D721Med (cell line): ENCODE measurements around the gene PRKRIP1.
A peak's percentile ranks its signal among the peaks of the same experiment; 100 is the strongest.

ENCODE experiments used
- DNase-seq: peaks from one replicate; pipeline ENCODE4 v3.0.0; 2011; ENCODE audit warnings: low spot score; ENCODE audit not compliant: insufficient read length
- FAIRE-seq: peaks from 2 replicates; lab custom pipeline; 2011; peaks lifted over from hg19 to GRCh38; lab: Jason Lieb, UNC
- CTCF ChIP-seq: IDR thresholded peaks from 2 replicates; pipeline ENCODE4 v1.5.1; 2012; ENCODE audit warnings: mild to moderate bottlenecking, control low read depth; ENCODE audit not compliant: insufficient read depth; ENCODE audit errors: missing control alignments

The PRKRIP1 gene

GRCh38 chr7:102387064-102387463 is 9.1 kb upstream of the PRKRIP1 start:
- no peak for DNase-seq
- TF ChIP-seq CTCF, result no peak
- no peak for FAIRE-seq

GRCh38 chr7:102389810-102390209 is 6.4 kb upstream of the PRKRIP1 start:
- TF ChIP-seq CTCF, result no peak
- DNase-seq (no peak), FAIRE-seq (no peak)

DNA sequence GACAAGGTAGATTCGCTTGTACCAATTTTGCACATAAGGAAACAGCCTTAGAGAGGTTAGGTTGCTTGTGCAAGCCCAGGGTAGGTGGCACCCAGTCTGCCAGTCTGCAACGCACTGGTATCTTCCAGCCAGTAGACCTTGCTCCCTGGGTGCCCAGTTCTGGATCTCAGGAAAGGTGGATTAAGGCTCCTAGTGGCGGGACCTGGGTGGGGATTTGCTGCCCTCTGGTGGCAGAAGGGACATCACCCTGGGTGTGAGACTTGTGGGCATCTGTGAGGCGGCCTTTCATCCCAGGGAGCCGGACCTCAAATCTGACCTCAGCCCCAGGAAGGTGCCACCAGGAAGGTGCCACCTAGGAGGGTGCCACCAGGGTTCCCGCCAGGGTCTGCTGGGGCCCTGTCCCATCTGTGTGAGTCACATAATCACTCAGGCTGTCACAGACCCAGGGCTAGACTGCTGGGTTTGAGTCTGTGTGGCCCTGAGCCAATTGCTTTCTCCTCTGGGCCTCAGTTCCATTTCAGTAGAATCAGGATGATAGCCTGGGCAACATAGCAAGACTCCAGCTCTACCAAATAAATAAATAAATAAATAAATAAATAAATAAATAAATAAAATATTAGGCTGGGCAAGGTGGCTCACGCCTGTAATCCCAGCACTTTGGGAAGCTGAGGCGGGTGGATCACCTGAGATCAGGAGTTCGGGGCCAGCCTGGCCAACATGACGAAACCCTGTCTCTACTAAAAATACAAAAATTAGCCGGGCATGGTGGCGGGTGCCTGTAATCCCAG is 5.3 kb upstream of the PRKRIP1 start:
- DNase-seq (peak; percentile 57), FAIRE-seq (no peak)
- TF ChIP-seq CTCF, result peak; percentile 93

DNA sequence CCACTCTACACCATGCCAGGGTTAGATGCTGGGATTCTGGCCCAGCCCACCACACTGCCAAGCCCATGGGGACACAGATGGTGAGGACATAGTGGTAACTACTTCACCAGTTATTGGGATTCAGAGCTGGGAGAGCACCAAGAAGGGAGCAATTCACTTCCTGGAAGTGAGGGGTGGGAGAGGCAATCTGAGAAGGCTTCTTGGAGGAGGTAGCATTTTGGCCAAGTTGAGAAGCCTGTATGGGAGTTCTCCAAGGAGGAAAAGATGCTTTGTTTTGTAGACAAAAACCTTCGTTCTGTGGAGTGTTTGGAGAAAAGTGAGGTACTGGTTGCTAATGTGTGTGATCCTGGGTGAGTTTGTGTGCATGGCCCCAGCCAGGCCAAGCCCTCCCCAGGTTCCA is 3.8 kb upstream of the PRKRIP1 start:
- TF ChIP-seq CTCF, result no peak
- FAIRE-seq (no peak), DNase-seq (no peak)

- TF ChIP-seq CTCF, result no peak
- FAIRE-seq, result no peak
These were observed 2.7 kb upstream of the PRKRIP1 start for GRCh38 chr7:102393467-102393866.

GRCh38 chr7:102395592-102395872 is 631 bp upstream of the PRKRIP1 start:
- no peak for FAIRE-seq
- no peak for DNase-seq
- TF ChIP-seq CTCF, result no peak

More at GRCh38 chr7:102393467-102393866, 2.7 kb upstream of the PRKRIP1 start:
- no peak for DNase-seq

GRCh38 chr7:102396710-102397019 is 502 bp downstream of the PRKRIP1 start:
- TF ChIP-seq CTCF, result no peak
- FAIRE-seq (no peak), DNase-seq (no peak)
